ENCODE results near the gene F7. TPM values are rescaled to one million over a fixed set of nuclear protein-coding genes. Genes with fewer than 3 reads are reported as not detected.
"Not testable (repeated sequence)": the region's sequence is repeated elsewhere in the genome, so short reads cannot be mapped to it uniquely, and the experiment has no call there.

F7 gene
- total RNA-seq, 1 experiment from 2014 or later = 0.26 TPM

- TF ChIP-seq HMGXB4 (CRISPR knock-in tag; IDR thresholded peaks at IDR 0.05) = peak; percentile 28; the same call in 1 of the 2 replicates
- TF ChIP-seq IRF2 (CRISPR knock-in tag; IDR thresholded peaks at IDR 0.05; ENCODE audit: borderline replicate concordance, low read depth) = no peak
- TF ChIP-seq GTF2I (CRISPR knock-in tag; conservative IDR thresholded peaks at IDR 0.05) = no peak
- TF ChIP-seq TEAD1 (CRISPR knock-in tag; IDR thresholded peaks at IDR 0.05) = no peak
- TF ChIP-seq ZNF425 (CRISPR knock-in tag; conservative IDR thresholded peaks at IDR 0.05) = no peak
- TF ChIP-seq NR3C1 (CRISPR knock-in tag; conservative IDR thresholded peaks at IDR 0.05; ENCODE audit: low read depth) = no peak
- TF ChIP-seq ZMAT4 (CRISPR knock-in tag; IDR thresholded peaks at IDR 0.05) = no peak
- no peak for TF ChIP-seq GRHL2 (CRISPR knock-in tag; IDR thresholded peaks at IDR 0.05; ENCODE audit: insufficient replicate concordance, severe bottlenecking)
- TF ChIP-seq FOXP1 (CRISPR knock-in tag; IDR thresholded peaks at IDR 0.05; ENCODE audit: borderline replicate concordance) = 0 out of 2 replicates have a peak, but pooled peaks have one; percentile 1
- no peak for TF ChIP-seq NR2C2 (CRISPR knock-in tag; IDR thresholded peaks at IDR 0.05)
- no peak for TF ChIP-seq ZNF671 (CRISPR knock-in tag; IDR thresholded peaks at IDR 0.05)
- TF ChIP-seq FOXK1 (CRISPR knock-in tag; IDR thresholded peaks at IDR 0.05) = no peak
- TF ChIP-seq ZBTB43 (CRISPR knock-in tag; IDR thresholded peaks at IDR 0.05) = no peak; the same call in 1 of the 2 replicates
- TF ChIP-seq, protein P1, sequence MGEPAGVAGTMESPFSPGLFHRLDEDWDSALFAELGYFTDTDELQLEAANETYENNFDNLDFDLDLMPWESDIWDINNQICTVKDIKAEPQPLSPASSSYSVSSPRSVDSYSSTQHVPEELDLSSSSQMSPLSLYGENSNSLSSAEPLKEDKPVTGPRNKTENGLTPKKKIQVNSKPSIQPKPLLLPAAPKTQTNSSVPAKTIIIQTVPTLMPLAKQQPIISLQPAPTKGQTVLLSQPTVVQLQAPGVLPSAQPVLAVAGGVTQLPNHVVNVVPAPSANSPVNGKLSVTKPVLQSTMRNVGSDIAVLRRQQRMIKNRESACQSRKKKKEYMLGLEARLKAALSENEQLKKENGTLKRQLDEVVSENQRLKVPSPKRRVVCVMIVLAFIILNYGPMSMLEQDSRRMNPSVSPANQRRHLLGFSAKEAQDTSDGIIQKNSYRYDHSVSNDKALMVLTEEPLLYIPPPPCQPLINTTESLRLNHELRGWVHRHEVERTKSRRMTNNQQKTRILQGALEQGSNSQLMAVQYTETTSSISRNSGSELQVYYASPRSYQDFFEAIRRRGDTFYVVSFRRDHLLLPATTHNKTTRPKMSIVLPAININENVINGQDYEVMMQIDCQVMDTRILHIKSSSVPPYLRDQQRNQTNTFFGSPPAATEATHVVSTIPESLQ (CRISPR knock-in tag; IDR thresholded peaks at IDR 0.05) = no peak
Measured at GRCh38 chr13:113110852-113111315, 5.3 kb downstream of the F7 start (continued).

DNA sequence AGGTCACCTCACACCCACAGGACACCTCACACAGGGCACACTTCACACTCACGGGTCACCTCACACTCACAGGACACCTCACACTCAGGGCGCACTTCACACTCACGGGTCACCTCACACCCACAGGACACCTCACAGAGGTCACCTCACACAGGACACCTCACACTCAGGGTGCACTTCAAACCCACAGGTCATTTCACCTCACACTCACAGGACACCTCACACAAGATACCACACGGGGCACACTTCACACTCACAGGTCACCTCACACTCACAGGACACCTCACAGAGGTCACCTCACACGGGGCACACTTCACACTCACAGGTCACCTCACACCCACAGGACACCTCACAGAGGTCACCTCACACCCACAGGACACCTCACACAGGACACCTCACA, 6.2 kb downstream of the F7 start:
- POLR2A ChIA-PET; H3K9me3 Mint-ChIP-seq; DNase-seq (ENCODE audit: low spot score); H3K36me3 Mint-ChIP-seq; H3K27ac Mint-ChIP-seq; H3K4me1 Mint-ChIP-seq; H3K4me3 Mint-ChIP-seq; ATAC-seq; CTCF ChIA-PET: not testable (repeated sequence)
- H3K27me3 Mint-ChIP-seq (ENCODE audit: low read depth) = peaks cover 19% of the 10 kb centered on the region

- H3K27ac Mint-ChIP-seq; CTCF ChIA-PET; H3K9me3 Mint-ChIP-seq; POLR2A ChIA-PET; H3K36me3 Mint-ChIP-seq; H3K4me1 Mint-ChIP-seq; ATAC-seq; DNase-seq (ENCODE audit: low spot score); H3K4me3 Mint-ChIP-seq: not testable (repeated sequence)
- H3K27me3 Mint-ChIP-seq (ENCODE audit: low read depth) = peaks cover 16% of the 10 kb centered on the region
Measured at GRCh38 chr13:113112475-113112874, 6.9 kb downstream of the F7 start.

Data from WTC11 (cell line).